Fibroblast of skin of left quadriceps (primary cell): ENCODE data around the gene FAT3.

Experiments used
- DNase-seq, 2 experiments: peaks; one replicate each; pipeline ENCODE4 v3.0.0-alpha.2; 2013; ENCODE audit warnings: low read depth in 2 of 2

FAT3 gene

GRCh38 chr11:92227959-92228935 lies 3.6 kb downstream of the FAT3 start:
- DNase-seq: no peak

GRCh38 chr11:92236856-92237255 lies 12.2 kb downstream of the FAT3 start:
- no peak for DNase-seq

- no peak for DNase-seq
Measured at GRCh38 chr11:92240916-92241315, 16.3 kb downstream of the FAT3 start.

GRCh38 chr11:92245700-92246271 lies 21.2 kb downstream of the FAT3 start:
- DNase-seq: no peak

GRCh38 chr11:92246630-92247029 lies 22.0 kb downstream of the FAT3 start:
- no peak for DNase-seq

- no peak for DNase-seq
Measured at GRCh38 chr11:92249156-92249753, 24.6 kb downstream of the FAT3 start.

- peak; percentile 40 to 46 for DNase-seq
Measured at GRCh38 chr11:92251980-92252379, 27.4 kb downstream of the FAT3 start.

GRCh38 chr11:92253421-92253820 lies 28.8 kb downstream of the FAT3 start:
- DNase-seq: no peak

GRCh38 chr11:92253945-92254344 lies 29.3 kb downstream of the FAT3 start:
- no peak for DNase-seq

GRCh38 chr11:92257536-92257935 lies 32.9 kb downstream of the FAT3 start:
- no peak for DNase-seq

GRCh38 chr11:92259861-92260260 lies 35.2 kb downstream of the FAT3 start:
- DNase-seq: no peak

- no peak for DNase-seq
Measured at GRCh38 chr11:92264350-92264749, 39.7 kb downstream of the FAT3 start.

GRCh38 chr11:92266806-92267205 lies 42.2 kb downstream of the FAT3 start:
- no peak for DNase-seq

GRCh38 chr11:92267278-92267677 lies 42.7 kb downstream of the FAT3 start:
- DNase-seq: no peak

GRCh38 chr11:92267968-92268367 lies 43.4 kb downstream of the FAT3 start:
- DNase-seq: no peak

GRCh38 chr11:92268546-92268945 lies 43.9 kb downstream of the FAT3 start:
- no peak for DNase-seq

GRCh38 chr11:92269021-92269420 lies 44.4 kb downstream of the FAT3 start:
- peak; percentile 31 to 45 for DNase-seq

GRCh38 chr11:92269841-92270240 lies 45.2 kb downstream of the FAT3 start:
- no peak for DNase-seq

- DNase-seq: no peak
Measured at GRCh38 chr11:92272651-92273050, 48.0 kb downstream of the FAT3 start.
